Fibroblast of skin of right biceps (primary cell): ENCODE measurements around the gene TRIM71.

Source experiments
- DNase-seq: peaks from one replicate; pipeline ENCODE4 v3.0.0-alpha.2; 2013

Gene TRIM71

DNA sequence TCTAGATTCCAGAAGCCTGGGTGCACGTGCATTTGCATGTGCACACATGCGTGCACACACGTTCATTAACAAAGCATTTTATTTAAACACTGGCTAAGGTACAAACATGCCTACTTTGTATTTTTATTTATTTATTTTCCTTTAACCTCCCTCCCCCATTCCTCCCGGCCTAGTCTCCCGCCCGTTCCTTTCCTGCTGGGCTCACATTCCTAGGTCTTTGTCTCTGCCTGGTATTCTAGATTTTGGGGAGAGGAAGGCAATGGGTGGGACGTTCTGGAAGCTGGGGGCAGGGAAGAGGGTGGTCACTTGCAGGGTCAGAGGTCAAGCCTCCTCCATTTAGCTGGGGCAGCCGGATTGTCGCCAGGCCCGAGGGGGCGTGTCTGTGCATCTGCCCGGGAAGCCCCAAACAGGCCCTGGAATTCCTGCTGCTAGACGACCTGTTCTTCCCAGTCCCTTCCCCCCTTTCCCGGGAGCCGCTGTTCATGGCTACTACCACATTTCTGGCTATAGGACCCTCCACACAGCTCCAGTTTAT lies 51.8 kb downstream of the TRIM71 start:
- DNase-seq = no peak

DNA sequence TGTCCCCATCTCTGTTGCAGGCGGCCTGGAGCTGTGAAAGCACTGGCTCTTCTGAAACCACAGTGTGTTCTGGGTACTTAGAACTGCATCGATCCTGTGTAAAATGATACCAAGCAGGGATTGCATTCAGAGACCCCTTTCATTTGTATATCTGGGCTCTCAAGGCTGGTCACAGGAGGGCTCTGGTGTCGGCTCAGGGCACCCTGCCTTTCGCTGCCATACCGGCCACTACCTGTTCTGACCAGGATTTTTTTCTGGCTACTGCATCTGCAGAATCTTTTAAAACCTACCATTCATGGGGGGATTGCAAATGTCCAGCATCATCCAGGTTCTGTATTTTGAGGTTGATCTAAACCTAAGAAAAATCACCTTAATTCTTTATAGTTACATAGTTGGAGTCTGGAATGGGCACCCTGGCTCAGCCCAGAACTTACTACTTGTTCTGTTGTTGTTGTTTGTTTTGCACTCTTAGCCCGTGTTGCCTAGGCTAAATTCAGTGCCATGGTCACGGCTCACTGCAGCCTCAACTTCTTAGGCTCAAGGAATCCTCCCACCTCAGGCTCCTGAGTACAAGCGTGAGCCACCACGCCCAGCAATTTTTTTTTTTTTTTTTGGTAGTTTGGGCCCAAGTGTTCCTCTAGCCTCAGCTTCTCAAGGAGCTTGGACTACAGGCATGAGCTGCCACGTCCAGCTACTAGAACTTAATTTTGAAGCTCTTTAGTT lies 52.7 kb downstream of the TRIM71 start:
- no peak for DNase-seq

DNA sequence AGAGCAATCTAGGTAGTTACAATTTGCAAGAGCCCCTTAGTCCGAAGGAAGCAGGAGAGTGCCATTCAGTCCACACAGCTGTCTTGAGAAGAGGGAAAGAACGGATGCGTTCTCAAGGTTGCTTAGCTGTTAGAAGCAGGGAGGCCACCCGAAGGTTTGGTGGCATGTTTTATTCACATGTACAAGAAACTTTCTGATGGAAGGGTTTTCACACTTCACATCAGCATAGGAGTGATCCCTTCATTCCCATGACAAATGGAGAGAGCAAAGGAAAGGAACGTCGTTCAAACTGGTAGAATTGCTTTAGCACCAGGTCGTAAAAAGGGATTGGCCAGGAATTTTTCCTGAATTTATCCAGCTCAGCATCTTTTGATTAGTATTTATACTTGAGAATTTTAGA lies 53.5 kb downstream of the TRIM71 start:
- DNase-seq = no peak

DNA sequence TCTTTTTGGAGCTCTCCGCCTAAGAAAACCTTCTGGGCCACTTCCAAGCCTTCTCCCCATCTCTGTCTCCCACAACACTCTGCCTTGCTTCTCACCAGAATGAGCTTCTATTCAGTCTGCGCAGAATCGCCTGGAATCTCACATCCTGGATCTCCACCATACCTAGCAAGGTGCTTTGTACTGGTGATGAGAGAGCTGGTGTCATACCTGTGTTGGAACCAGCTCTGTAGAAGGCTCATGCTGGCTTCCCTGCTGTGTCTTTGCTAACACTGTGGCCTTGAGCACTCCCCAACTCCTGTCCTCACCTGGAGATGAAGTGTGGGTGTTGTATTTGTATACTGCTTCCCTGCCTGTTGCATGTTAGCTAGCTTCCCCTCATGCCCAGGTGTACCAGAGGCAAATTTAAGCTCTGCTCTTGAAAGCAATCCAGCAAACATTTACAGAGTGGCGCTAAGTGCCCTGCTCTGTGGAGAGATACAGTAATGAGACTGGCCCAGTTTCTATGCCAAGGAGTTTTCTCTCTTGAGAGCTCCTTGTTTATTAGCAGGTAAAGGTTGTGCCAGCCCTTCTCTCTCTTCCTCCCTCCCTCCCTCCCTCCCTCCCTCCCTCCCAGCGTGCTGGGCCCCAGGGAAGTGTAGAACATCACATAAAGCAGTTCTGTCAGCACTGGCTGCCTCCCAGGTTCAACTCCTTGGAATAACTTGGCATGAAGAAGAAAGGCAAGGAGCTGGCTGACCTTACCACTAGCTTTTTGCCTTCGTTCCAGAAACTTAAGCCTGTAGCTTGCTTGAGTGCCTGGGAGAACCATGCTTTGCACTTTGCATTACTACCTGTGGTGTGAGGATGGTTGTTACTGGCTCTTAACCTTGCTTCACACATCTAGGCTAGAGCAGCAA lies 54.9 kb downstream of the TRIM71 start:
- DNase-seq = peak; percentile 17

DNA sequence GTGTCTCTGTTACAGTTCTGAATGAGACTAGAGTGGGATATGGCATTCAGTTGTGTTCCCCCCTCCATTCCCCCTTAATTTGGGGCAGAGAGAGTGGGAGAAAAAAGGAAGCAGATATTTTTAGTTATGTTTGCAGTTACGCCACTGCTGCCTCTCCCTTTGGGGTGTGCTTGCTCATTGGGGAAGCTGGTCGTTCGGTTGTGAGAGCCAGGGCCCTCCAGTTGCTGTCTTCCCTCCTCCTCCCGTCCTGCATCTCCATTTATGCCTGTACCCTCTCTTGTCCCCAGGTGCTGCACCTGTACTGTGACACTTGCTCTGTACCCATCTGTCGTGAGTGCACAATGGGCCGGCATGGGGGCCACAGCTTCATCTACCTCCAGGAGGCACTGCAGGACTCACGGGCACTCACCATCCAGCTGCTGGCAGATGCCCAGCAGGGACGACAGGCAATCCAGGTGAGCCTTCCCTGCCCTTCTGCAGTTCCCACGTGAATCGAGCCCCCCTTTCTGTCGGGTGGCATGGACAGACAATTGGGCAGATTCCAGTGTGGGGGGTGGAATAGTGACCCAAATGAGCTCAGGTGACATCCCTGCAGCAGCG lies 55.8 kb downstream of the TRIM71 start:
- DNase-seq = no peak

DNA sequence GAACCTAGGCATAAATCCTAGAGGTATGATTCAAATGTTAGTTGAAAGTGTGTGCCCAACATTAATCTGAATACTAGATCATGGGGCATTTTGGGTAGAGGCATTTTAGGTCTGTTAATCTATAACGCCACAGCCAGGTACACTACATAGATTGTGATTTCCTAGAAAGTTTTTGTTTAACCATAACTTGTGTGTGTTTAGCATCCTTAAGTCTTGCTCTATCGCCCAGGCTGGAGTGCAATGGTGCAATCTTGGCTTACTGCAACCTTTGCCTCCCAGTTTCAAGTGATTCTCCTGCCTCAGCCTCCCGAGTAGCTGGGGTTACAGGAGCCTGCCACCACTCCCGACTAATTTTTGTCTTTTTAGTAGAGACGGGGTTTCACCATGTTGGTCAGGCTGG lies 59.1 kb downstream of the TRIM71 start:
- DNase-seq = no peak

DNA sequence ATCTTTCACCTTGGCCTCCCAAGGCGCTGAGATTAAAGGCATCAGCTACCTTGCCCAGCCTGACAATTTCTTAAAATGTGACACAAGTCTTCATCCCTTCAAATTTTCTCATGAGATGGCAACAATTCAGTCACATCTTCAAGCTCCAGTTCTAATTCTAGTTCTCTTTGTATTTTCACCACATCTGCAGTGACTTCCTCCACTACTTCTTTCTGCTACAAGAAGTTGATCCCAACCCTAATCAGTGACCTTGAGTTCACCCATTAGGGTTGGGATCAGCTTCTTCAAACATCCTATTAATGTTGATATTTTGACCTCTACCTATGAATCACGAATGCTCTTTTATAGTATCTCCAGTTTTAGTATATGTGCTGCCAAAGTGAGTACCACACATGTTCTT lies 59.8 kb downstream of the TRIM71 start:
- no peak for DNase-seq

DNA sequence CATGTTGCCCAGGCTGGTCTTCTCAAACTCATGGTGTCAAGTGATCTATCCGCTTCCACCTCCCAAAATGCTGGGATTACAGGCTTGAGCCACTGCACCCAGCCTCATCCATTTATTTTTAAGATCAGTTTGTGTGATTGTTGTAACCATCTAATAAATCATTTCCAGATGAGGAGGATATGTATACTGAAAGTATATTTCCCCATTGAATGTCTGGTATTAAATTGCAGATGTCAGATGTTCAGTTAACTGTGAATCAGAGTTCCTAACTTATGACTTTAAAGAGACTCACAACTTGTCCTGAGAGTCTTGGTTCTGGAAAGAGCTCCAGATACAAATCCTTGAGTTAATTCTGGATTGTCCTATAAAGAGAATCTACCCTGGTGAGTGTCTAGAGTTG lies 62.4 kb downstream of the TRIM71 start:
- DNase-seq = no peak

DNA sequence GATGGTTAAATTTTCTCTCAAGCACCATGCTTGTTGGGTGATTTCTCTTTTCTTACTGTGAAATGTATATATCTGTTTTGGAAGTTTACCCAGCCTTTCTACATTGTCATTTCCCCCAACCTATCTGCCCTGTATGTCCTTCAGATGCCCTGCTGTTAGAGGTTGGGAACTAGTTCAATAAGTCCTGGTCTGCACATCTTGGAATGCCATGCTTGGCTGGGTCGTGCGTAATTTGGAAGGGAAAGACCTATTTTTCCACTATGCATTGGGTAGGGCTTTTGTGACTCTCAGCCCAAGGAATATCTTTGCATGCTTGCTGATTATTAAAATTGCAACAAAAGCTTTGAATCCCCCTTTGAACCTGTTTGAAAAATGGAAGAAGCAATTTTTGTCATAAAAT lies 63.8 kb downstream of the TRIM71 start:
- DNase-seq = no peak

DNA sequence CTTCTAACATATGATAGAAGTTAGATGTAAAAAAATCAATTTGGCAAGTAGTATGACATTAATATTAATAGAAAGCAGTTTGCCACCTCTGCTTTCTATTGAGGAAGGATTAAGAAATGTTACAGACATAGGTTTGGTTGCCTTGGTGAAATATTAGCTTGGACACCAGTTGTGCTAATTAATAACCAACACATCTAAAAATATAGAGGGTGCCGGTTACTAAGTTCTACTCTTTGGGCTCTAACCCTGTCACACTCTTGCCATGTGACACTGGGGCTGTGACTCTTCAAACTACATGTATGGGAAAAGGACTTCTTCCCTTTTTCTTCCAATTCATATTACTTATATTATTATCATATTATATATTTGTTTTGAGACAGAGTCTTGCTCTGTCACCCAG lies 64.4 kb downstream of the TRIM71 start:
- no peak for DNase-seq

DNA sequence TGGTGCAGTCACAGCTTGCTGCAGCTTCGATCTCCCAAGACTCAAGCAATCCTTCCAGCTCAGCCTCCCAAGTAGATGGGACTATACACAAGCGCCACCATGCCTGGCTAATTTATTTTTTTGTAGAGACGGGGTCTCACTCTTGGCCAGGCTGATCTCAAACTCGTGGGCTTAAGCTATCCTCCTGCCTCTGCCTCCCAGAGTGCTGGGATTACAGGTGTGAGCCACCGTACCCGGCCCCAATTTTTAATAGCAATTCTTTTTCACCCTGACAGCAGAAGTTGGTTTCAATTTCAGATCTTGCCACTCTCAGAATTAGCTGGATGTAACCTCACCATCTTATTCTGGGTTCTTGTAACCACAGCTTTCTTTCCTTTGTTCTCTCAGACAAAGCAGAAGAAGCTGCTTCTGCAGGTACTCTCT lies 64.8 kb downstream of the TRIM71 start:
- no peak for DNase-seq

DNA sequence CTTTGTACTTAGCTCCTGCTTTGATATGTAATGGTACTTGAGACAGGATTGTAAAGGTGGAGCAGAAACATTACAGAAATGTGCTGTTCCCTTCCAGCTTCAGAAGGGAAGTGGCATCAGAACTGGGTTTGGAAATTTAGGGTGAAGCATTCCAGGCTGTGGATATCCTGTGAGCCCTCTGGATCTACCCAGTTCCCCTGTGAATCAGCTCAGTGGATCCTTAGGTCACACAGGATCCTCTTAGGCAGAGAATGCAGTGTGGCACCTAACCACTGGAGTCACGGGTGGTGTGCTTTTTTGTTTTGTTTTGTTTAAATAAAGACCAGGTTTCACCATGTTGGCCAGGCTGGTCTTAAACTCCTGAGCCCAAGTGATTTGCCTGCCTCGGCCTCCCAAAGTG lies 66.0 kb downstream of the TRIM71 start:
- no peak for DNase-seq

DNA sequence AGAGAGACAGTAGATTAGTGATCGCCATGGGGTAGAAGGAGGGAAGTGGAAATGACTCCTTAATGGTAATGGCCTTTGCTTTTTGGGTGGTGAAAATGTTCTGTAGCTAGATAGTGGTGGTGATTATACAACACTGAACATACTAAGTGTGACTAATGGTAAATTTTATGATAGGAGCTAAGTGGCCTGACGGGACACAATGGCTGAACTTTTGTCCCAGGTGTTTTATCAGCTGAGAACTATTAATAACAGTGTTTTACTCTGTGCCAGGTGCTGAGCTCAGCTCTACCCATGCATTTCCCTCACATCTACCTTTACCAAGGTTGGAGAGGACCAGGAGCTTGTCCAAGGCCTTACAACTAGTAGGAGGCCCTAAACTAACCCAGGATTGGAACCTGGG lies 66.8 kb downstream of the TRIM71 start:
- DNase-seq = no peak

DNA sequence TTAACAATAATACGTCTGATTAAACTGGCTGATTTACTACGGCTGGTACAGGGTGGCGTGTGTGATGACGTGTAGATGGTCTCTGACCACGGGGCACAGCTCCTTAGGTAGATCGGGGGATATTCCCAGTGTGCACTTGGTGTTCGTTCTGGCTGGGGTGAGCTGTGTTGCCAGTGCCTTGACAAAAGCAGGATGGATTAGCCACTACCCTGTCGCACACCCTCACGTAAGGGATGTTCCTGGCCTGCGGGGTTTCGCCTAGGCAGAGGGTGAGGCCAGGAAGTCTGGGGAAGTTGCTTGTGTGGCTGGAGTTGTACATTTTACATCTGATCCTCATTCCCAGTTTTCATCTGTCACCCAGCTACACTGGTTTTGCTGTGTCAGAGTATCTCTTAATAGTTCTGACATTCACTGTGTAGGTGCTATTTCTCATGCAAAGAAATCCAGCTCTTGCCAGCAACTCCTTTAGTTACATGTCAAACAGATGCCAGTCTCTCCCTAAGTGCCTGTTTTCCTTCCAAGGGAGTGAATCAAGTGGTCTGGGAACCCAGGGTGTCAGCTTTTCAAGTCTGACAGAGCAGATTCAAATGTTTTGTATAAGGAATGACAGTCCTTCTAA lies 67.6 kb downstream of the TRIM71 start:
- no peak for DNase-seq

DNA sequence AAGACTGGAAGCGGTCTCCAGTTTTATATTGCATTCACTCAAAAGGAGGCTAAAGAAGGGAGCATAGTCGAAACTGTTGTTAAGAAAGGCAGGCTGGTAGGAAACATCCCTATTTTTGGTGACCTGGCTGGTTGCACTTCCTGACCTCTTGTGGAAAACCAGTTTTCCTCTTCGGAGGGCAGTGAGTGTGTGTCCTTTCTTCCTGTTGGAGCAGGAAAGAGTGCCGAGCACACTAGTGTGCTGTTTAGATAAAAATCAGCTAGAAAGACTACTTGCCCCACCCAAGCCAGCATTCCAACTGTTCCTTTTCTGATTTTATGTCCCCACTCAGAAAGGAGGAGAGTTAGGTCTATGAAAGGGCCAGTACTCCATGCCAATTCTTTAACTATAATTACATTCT lies 68.5 kb downstream of the TRIM71 start:
- DNase-seq = no peak

DNA sequence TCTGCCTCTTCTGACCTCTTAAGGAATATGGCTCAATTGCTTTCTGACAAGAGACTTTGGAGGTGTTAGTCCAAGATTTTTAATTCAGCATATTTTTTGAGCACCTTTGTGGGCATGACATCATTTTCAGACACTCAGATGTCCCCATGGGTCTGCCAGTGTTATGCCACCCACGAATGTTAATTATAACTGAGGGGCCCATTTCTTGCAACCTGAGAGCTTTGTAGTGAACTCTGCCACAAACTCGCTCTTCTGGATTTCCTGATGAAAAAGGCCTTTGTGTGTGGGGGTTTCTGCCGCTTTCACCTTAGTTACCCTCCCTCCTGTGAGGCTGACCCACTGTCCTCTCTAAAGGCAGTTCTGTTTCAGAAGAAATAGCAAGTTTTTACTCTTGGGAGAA lies 69.1 kb downstream of the TRIM71 start:
- DNase-seq = no peak

DNA sequence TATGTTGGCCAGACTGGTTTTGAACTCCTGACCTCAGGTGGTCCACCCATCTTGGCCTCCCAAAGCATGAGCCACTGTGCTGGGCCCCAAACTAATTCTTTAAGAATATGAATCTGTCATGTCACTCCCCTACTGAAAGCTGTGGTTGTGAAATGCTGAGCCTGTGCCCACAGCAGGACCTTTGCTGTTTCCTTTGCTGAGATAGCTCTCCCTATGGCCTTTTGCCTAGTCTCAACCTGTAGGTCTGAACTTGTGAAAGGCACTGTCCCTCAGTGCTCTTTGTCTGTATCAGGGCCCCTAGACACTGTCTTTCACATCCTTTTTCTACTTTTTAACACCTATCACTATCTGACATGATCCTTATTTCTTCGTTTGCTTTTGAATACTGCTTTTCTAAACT lies 70.9 kb downstream of the TRIM71 start:
- no peak for DNase-seq

DNA sequence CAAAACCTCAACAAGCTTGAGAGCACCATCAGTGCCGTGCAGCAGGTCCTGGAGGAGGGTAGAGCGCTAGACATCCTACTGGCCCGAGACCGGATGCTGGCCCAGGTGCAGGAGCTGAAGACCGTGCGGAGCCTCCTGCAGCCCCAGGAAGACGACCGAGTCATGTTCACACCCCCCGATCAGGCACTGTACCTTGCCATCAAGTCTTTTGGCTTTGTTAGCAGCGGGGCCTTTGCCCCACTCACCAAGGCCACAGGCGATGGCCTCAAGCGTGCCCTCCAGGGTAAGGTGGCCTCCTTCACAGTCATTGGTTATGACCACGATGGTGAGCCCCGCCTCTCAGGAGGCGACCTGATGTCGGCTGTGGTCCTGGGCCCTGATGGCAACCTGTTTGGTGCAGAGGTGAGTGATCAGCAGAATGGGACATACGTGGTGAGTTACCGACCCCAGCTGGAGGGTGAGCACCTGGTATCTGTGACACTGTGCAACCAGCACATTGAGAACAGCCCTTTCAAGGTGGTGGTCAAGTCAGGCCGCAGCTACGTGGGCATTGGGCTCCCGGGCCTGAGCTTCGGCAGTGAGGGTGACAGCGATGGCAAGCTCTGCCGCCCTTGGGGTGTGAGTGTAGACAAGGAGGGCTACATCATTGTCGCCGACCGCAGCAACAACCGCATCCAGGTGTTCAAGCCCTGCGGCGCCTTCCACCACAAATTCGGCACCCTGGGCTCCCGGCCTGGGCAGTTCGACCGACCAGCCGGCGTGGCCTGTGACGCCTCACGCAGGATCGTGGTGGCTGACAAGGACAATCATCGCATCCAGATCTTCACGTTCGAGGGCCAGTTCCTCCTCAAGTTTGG lies 72.9 kb downstream of the TRIM71 start:
- no peak for DNase-seq

DNA sequence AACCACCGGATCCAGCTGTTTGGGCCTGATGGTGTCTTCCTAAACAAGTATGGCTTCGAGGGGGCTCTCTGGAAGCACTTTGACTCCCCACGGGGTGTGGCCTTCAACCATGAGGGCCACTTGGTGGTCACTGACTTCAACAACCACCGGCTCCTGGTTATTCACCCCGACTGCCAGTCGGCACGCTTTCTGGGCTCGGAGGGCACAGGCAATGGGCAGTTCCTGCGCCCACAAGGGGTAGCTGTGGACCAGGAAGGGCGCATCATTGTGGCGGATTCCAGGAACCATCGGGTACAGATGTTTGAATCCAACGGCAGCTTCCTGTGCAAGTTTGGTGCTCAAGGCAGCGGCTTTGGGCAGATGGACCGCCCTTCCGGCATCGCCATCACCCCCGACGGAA lies 73.6 kb downstream of the TRIM71 start:
- DNase-seq = no peak

DNA sequence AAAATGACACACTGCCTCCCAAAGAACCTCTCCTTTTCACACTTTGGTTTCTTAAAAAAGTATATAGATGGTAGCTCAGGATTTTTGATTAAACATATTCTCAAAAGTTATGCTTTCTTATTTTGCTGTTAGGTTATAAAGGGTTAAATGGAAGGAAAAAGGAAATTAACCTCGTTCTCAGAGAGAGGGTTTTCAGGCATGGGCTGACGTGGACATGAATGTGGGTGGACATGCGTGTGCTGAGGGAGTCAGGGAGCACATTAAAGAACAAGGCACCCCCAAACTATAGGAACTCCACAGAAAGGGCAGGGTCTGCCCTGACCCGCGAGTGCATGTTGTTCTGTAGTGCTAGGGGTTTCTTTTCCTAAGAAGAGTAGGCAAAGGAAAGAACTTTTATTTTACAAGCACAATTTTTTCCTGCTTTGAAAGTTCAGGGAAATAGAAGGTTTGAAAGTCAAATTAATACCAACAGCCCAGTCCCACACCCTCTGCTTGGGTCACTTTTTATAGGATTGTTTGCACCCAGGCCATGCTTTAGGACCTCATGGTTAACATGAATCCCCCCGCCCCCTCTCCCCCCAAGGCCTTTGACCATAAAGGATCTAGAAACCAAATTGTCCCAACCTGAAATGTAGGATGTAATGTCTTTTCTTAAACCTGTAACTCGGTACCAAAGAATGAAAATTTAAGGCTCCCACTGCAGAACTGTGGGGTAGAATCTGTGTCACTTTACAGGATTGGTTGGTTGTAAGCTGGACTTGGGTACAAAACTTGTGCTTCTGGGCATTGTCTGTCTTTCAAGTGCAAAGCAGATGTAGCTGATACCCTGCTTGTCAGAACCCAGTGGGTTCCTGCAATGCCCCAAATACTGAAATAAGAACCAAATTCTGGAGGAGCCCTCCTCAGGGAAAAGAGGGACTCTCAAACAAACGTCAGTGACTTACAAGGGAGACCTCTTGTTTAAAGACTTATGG lies 75.1 kb downstream of the TRIM71 start:
- DNase-seq = no peak

DNA sequence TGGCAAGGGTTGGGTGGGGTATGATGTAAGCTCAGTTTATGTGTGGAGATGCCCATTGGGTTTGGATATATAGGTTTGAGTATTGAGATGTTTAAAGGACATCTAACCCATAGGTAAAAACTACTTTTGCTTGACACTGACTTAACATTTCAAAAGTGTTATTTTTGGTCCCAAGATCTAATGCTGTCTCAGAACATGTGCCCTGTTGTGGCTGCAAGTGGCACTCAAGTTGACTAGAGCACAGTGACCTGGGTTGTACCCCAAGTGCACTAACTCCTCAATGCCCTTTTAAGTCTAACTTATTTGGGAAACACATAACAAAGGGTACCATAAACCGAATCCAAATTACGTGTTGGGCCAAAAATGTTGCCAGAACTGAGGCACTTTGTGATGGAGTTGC lies 77.2 kb downstream of the TRIM71 start:
- DNase-seq = no peak
